ENCODE results near the gene SMIM33.

DNA sequence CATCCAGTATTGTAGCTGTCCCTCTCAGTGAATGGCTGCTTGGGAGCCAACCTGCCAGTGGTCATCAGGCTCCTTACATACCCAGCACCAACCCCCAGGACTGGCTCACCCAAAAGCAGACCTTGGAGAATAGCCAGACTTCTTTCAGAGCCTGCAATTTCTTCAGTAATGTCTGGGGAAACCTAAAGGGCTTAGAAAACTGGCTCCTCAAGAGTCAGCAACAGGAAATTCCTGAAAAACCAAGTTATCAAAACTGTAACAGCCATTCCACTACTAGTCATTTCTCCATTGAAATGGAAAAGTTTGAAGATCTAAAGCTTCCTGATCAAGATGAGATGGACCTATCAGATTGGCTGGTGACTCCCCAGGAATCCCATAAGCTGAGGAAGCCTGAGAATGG is 24.0 kb downstream of the SMIM33 start:
- TF ChIP-seq, protein P1, sequence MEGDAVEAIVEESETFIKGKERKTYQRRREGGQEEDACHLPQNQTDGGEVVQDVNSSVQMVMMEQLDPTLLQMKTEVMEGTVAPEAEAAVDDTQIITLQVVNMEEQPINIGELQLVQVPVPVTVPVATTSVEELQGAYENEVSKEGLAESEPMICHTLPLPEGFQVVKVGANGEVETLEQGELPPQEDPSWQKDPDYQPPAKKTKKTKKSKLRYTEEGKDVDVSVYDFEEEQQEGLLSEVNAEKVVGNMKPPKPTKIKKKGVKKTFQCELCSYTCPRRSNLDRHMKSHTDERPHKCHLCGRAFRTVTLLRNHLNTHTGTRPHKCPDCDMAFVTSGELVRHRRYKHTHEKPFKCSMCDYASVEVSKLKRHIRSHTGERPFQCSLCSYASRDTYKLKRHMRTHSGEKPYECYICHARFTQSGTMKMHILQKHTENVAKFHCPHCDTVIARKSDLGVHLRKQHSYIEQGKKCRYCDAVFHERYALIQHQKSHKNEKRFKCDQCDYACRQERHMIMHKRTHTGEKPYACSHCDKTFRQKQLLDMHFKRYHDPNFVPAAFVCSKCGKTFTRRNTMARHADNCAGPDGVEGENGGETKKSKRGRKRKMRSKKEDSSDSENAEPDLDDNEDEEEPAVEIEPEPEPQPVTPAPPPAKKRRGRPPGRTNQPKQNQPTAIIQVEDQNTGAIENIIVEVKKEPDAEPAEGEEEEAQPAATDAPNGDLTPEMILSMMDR (IDR thresholded peaks at IDR 0.05): no peak
- TF ChIP-seq POLR2AphosphoS5 (IDR thresholded peaks at IDR 0.05): no peak
- no peak for TF ChIP-seq POLR2A (IDR thresholded peaks at IDR 0.05)

All from sigmoid colon (tissue), 4 donors.